Activated CD8-positive, alpha-beta T cell treated with anti-CD3 and anti-CD28 coated beads for 36 hours (primary cell): ENCODE results near the gene AFAP1L1. TPM values are rescaled to one million over a fixed set of nuclear protein-coding genes. Genes with fewer than 3 reads are reported as not detected.

Experiments used
- ATAC-seq: fragments of 200-7000 bp; cut with Tn5 transposase; one replicate; pipeline ENCODE4 v1.10.0; 2021; ENCODE audit warnings: mild to moderate bottlenecking, moderate library complexity
- CTCF ChIA-PET: fragments of 350-600 bp; sonication (Branson Sonifier 250); formaldehyde crosslinking; loops from one replicate; lab custom pipeline; 2021; ENCODE audit warnings: antibody characterized with exemption; lab: Charles Lee
- POLR2A ChIA-PET: fragments of 350-600 bp; sonication (Branson Sonifier 250); formaldehyde crosslinking; loops from one replicate; lab custom pipeline; 2021; ENCODE audit warnings: antibody characterized with exemption; lab: Charles Lee
- DNase-seq: peaks from one replicate; pipeline ENCODE4 v3.0.0-alpha.2; 2020
- H3K27ac Mint-ChIP-seq: one replicate; pipeline ENCODE4 v1.8.0; 2021; ENCODE audit warnings: mild to moderate bottlenecking, mixed read lengths
- H3K27me3 Mint-ChIP-seq: one replicate; pipeline ENCODE4 v1.8.0; 2021; ENCODE audit warnings: mixed read lengths
- H3K36me3 Mint-ChIP-seq: one replicate; pipeline ENCODE4 v1.8.0; 2021; ENCODE audit warnings: low read depth, mixed read lengths
- H3K4me1 Mint-ChIP-seq: one replicate; pipeline ENCODE4 v1.8.0; 2021; ENCODE audit warnings: low read depth, mixed read lengths
- H3K4me3 Mint-ChIP-seq: one replicate; pipeline ENCODE4 v1.8.0; 2021; ENCODE audit warnings: mild to moderate bottlenecking, moderate library complexity, mixed read lengths
- H3K9me3 Mint-ChIP-seq: one replicate; pipeline ENCODE4 v1.8.0; 2021; ENCODE audit warnings: mixed read lengths
- CTCF ChIP-seq: fragments of 200-600 bp; IDR thresholded peaks from one replicate; pipeline ENCODE4 v1.8.0; 2022; ENCODE audit warnings: antibody characterized with exemption, mild to moderate bottlenecking
- intact Hi-C: fragments of 100-400 bp; cut with micrococcal nuclease; formaldehyde crosslinking; loops from one replicate; pipeline ENCODE4 v1.10.0; 2022
- total RNA-seq, 2 experiments: library from RNA; stranded (reverse); gene quantifications; one replicate each; pipeline ENCODE4 v1.2.3, GENCODE V29; 2021

AFAP1L1 gene
- total RNA-seq, 2 experiments from 2014 or later, result 1.3 to 1.6 TPM

- no peak for DNase-seq
- no peak for ATAC-seq
- Mint-ChIP-seq H3K4me1 (no peaks in the 10 kb centered on the region), H3K4me3 (no peak overlapping the region), H3K27ac (no peak overlapping the region), H3K27me3 (no peaks in the 10 kb centered on the region), H3K36me3 (no peaks in the 10 kb centered on the region), H3K9me3 (no peaks in the 10 kb centered on the region)
- ChIA-PET POLR2A (interaction anchor here (2.0 kb wide), 1 partner anchor 11 kb away, joined by 8 read pairs; the partner anchor contains the start of gene GRPEL2), CTCF (interaction anchor here (1.0 to 3.8 kb wide), 7 partner anchors 13 to 101 kb away, joined by 3 to 11 read pairs (median 3); no protein-coding TSS in a partner anchor)
- TF ChIP-seq CTCF, result no peak
- intact Hi-C loops, result no loop called here
Observed at GRCh38 chr5:149333711-149334443, 62.2 kb downstream of the AFAP1L1 start.

GRCh38 chr5:149337736-149338135 lies 66.1 kb downstream of the AFAP1L1 start:
- no peaks in the 10 kb centered on the region for H3K4me1 Mint-ChIP-seq
- DNase-seq, result no peak
- H3K36me3 Mint-ChIP-seq, result no peaks in the 10 kb centered on the region
- no peaks in the 10 kb centered on the region for H3K9me3 Mint-ChIP-seq
- H3K27me3 Mint-ChIP-seq, result no peaks in the 10 kb centered on the region
- no peak overlapping the region for H3K27ac Mint-ChIP-seq
- no peak for TF ChIP-seq CTCF
- H3K4me3 Mint-ChIP-seq, result no peak overlapping the region
- ATAC-seq, result no peak
- POLR2A ChIA-PET, result no interaction called here
- intact Hi-C loops, result no loop called here
- CTCF ChIA-PET, result no interaction called here

DNA sequence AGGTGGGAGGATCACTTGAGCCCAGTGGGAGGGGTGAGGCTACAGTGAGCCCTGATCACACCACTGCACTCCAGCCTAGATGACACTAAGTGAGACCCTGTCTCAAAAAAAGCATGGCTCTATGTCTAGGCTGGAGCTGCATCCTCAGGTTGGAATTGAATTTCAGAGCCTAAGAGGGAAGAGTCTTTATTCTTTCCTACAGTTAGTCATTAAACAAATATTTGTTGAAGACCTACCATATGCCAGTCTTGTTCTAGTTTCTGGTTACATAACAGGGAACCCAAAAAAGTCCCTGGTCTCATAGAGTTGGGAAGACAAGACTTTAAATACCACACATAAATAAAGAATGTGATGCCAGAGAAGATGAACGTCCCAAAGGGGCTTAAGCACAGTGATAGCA lies 66.7 kb downstream of the AFAP1L1 start:
- H3K4me1 Mint-ChIP-seq, result peaks cover under 1% of the 10 kb centered on the region
- no peak for TF ChIP-seq CTCF
- no peaks in the 10 kb centered on the region for H3K36me3 Mint-ChIP-seq
- intact Hi-C loops, result no loop called here
- no peak overlapping the region for H3K4me3 Mint-ChIP-seq
- no peak for DNase-seq
- H3K27ac Mint-ChIP-seq, result no peak overlapping the region
- H3K9me3 Mint-ChIP-seq, result no peaks in the 10 kb centered on the region
- no peak for ATAC-seq
- H3K27me3 Mint-ChIP-seq, result no peaks in the 10 kb centered on the region
- ChIA-PET CTCF (no interaction called here), POLR2A (no interaction called here)

GRCh38 chr5:149340920-149341319 lies 69.3 kb downstream of the AFAP1L1 start:
- CTCF ChIA-PET, result interaction anchor here (0.7 to 2.1 kb wide), 6 partner anchors 18 to 224 kb away, joined by 3 to 7 read pairs (median 4); no protein-coding TSS in a partner anchor
- Mint-ChIP-seq H3K4me3 (no peak overlapping the region), H3K27ac (no peak overlapping the region), H3K9me3 (no peaks in the 10 kb centered on the region), H3K36me3 (peaks cover 4% of the 10 kb centered on the region), H3K4me1 (peaks cover 17% of the 10 kb centered on the region), H3K27me3 (no peaks in the 10 kb centered on the region)
- no peak for TF ChIP-seq CTCF
- DNase-seq (no peak), ATAC-seq (no peak)
- intact Hi-C loops, result no loop called here
- POLR2A ChIA-PET, result interaction anchor here (1.0 to 1.2 kb wide), 3 partner anchors 11 to 17 kb away, joined by 3 to 5 read pairs (median 3); partner anchors contain the start of gene PCYOX1L

GRCh38 chr5:149341876-149342275 lies 70.2 kb downstream of the AFAP1L1 start:
- H3K4me3 Mint-ChIP-seq, result no peak overlapping the region
- ATAC-seq (no peak), DNase-seq (no peak)
- no peak overlapping the region for H3K27ac Mint-ChIP-seq
- CTCF ChIA-PET, result interaction anchor here (1.1 to 2.1 kb wide), 2 partner anchors 99 to 223 kb away, joined by 3 to 6 read pairs; no protein-coding TSS in a partner anchor
- H3K9me3 Mint-ChIP-seq, result no peaks in the 10 kb centered on the region
- H3K27me3 Mint-ChIP-seq, result no peaks in the 10 kb centered on the region
- intact Hi-C loops, result no loop called here
- peaks cover 10% of the 10 kb centered on the region for H3K36me3 Mint-ChIP-seq
- H3K4me1 Mint-ChIP-seq, result peaks cover 21% of the 10 kb centered on the region
- TF ChIP-seq CTCF, result no peak
- POLR2A ChIA-PET, result no interaction called here
